Large intestine (tissue), 3 donors: ENCODE data around the gene VN1R5. TPM values are rescaled to one million over a fixed set of nuclear protein-coding genes. Genes with fewer than 3 reads are reported as not detected.

Experiments used
- DNase-seq, 2 donors: peaks; one replicate each; pipeline versions ENCODE4 v3.0.0 to v3.0.0-alpha.2; 2013
- H3K27ac ChIP-seq: one replicate; pipeline ENCODE4 v1.5.1; 2013; ENCODE audit warnings: low read length
- H3K27me3 ChIP-seq: 2 replicates; pipeline ENCODE4 v1.6.1; 2013; ENCODE audit warnings: low read length; ENCODE audit not compliant: control insufficient read depth, insufficient read depth
- H3K36me3 ChIP-seq: 2 replicates; pipeline ENCODE4 v1.6.1; 2013; ENCODE audit warnings: low read length; ENCODE audit not compliant: control insufficient read depth, insufficient read depth
- H3K4me1 ChIP-seq: one replicate; pipeline ENCODE4 v1.6.1; 2013; ENCODE audit warnings: low read length; ENCODE audit not compliant: control insufficient read depth, insufficient read depth
- H3K4me3 ChIP-seq: one replicate; pipeline ENCODE4 v1.5.1; 2013; ENCODE audit warnings: low read length
- H3K9me3 ChIP-seq: one replicate; pipeline ENCODE4 v1.6.1; 2013; ENCODE audit warnings: mild to moderate bottlenecking, low read depth, low read length, moderate library complexity; ENCODE audit not compliant: control insufficient read depth
- WGBS: methylation state at CpG from one replicate; pipeline ENCODE4 v1.1.5; 2013; ENCODE audit warnings: low lambda C conversion rate; ENCODE audit not compliant: insufficient coverage; 5-methylcytosine and 5-hydroxymethylcytosine counted together
- polyA plus RNA-seq: library from polyadenylated mRNA; unstranded; fragments of 120-200 nt; gene quantifications from one replicate; pipeline ENCODE4 v1.2.1, GENCODE V29; 2013

Gene VN1R5
- polyA plus RNA-seq, 1 donor: not detected

- Histone ChIP-seq H3K36me3 (peaks cover 53% of the 10 kb centered on the region), H3K27me3 (no peaks in the 10 kb centered on the region), H3K4me3 (no peak overlapping the region), H3K27ac (no peak overlapping the region), H3K9me3 (peaks cover 8% of the 10 kb centered on the region), H3K4me1 (no peaks in the 10 kb centered on the region)
- WGBS: no CpG with 5 or more reads among the region's 47 CpGs
- DNase-seq: no peak
Measured at GRCh38 chr1:247300491-247301175, 44.8 kb downstream of the VN1R5 start.

- H3K9me3 ChIP-seq: peaks cover 8% of the 10 kb centered on the region
- no peak for DNase-seq
- H3K36me3 ChIP-seq: peaks cover 53% of the 10 kb centered on the region
- no peaks in the 10 kb centered on the region for H3K4me1 ChIP-seq
- no peak overlapping the region for H3K27ac ChIP-seq
- no CpG with 5 or more reads among the region's 17 CpGs for WGBS
- H3K4me3 ChIP-seq: no peak overlapping the region
- H3K27me3 ChIP-seq: no peaks in the 10 kb centered on the region
Measured at GRCh38 chr1:247301176-247301540, 45.3 kb downstream of the VN1R5 start.

GRCh38 chr1:247303216-247303615 lies 47.3 kb downstream of the VN1R5 start:
- DNase-seq: peak in 1 of 2 donors; percentile 6
- peaks cover 8% of the 10 kb centered on the region for H3K9me3 ChIP-seq
- peaks cover 66% of the 10 kb centered on the region for H3K36me3 ChIP-seq
- no peaks in the 10 kb centered on the region for H3K27me3 ChIP-seq
- H3K27ac ChIP-seq: no peak overlapping the region
- H3K4me3 ChIP-seq: no peak overlapping the region
- no peaks in the 10 kb centered on the region for H3K4me1 ChIP-seq
- 71% methylated on average over 3 of the region's 5 CpGs for WGBS

- Histone ChIP-seq H3K9me3 (peaks cover 8% of the 10 kb centered on the region), H3K4me3 (no peak overlapping the region), H3K27ac (no peak overlapping the region), H3K27me3 (no peaks in the 10 kb centered on the region), H3K36me3 (peaks cover 73% of the 10 kb centered on the region), H3K4me1 (no peaks in the 10 kb centered on the region)
- 80% methylated on average over 1 of the region's 2 CpGs for WGBS
- DNase-seq: no peak
Measured at GRCh38 chr1:247304031-247304430, 48.2 kb downstream of the VN1R5 start.

Other genes starting within 250 kb of the VN1R5 start
- gene ZNF695, start 248.0 kb upstream of the VN1R5 start, polyA plus RNA-seq: 1.5 TPM
- 2.4 TPM for gene ZNF670, start 177.3 kb upstream of the VN1R5 start, polyA plus RNA-seq
- 5.6 TPM for gene ZNF669, start 151.7 kb upstream of the VN1R5 start, polyA plus RNA-seq
- 13.5 TPM for gene ZNF124, start 84.1 kb upstream of the VN1R5 start, polyA plus RNA-seq
- gene ZNF496, start 75.8 kb downstream of the VN1R5 start, polyA plus RNA-seq: 18.0 TPM
- 0.78 TPM for gene NLRP3, start 160.1 kb downstream of the VN1R5 start, polyA plus RNA-seq
- not detected for gene OR2B11, start 202.0 kb downstream of the VN1R5 start, polyA plus RNA-seq